Neural cell (in vitro differentiated cells): Measurements from ENCODE around the gene ARHGEF2. TPM values are rescaled to one million over a fixed set of nuclear protein-coding genes. Genes with fewer than 3 reads are reported as not detected.

Source experiments
- H2AFZ ChIP-seq: fragments of 200-600, 300-800 bp; sonication (generic), shearing (Covaris generic); 2 replicates; pipeline ENCODE4 v1.6.0; 2014; ENCODE audit warnings: low read depth, mild to moderate bottlenecking, antibody characterized with exemption, low read length, moderate library complexity
- H3F3A ChIP-seq: fragments of 200-600 bp; shearing (Covaris generic); 2 replicates; pipeline ENCODE4 v1.6.1; 2016; ENCODE audit warnings: mild to moderate bottlenecking, moderate library complexity, mixed read lengths, antibody characterized with exemption, low read length; ENCODE audit not compliant: insufficient read depth, poor library complexity, severe bottlenecking
- H3K27ac ChIP-seq: fragments of 200-600, 300-800 bp; sonication (generic), shearing (Covaris generic); 2 replicates; pipeline ENCODE4 v1.5.1; 2014; ENCODE audit warnings: mild to moderate bottlenecking, low read length, moderate library complexity
- H3K27me3 ChIP-seq: fragments of 300-800, 200-600 bp; sonication (generic), shearing (Covaris generic); 2 replicates; pipeline ENCODE4 v1.6.0; 2014; ENCODE audit warnings: mild to moderate bottlenecking, low read depth, low read length, moderate library complexity; ENCODE audit not compliant: insufficient read depth
- H3K36me3 ChIP-seq: fragments of 300-800, 200-600 bp; sonication (generic), shearing (Covaris generic); 2 replicates; pipeline ENCODE4 v1.5.1; 2014; ENCODE audit warnings: mild to moderate bottlenecking, antibody characterized with exemption, low read length, moderate library complexity; ENCODE audit not compliant: insufficient read depth
- H3K4me2 ChIP-seq: fragments of 300-800, 200-600 bp; sonication (generic), shearing (Covaris generic); 2 replicates; pipeline ENCODE4 v1.6.0; 2014; ENCODE audit warnings: mild to moderate bottlenecking, low read length
- H3K4me3 ChIP-seq: fragments of 300-800, 200-600 bp; sonication (generic), shearing (Covaris generic); 2 replicates; pipeline ENCODE4 v1.5.1; 2014; ENCODE audit warnings: mild to moderate bottlenecking, low read length, moderate library complexity
- H3K79me2 ChIP-seq: fragments of 200-600 bp; shearing (Covaris generic); replicated peaks from 2 replicates; pipeline ENCODE4 v1.6.0; 2014; ENCODE audit warnings: mild to moderate bottlenecking, low read length, moderate library complexity; ENCODE audit not compliant: insufficient read depth
- H3K9ac ChIP-seq: fragments of 300-800, 200-600 bp; sonication (generic), shearing (Covaris generic); 2 replicates; pipeline ENCODE4 v1.6.1; 2016; ENCODE audit warnings: mild to moderate bottlenecking, low read length, mixed read lengths
- H3K9me2 ChIP-seq: fragments of 200-600 bp; shearing (Covaris generic); 2 replicates; pipeline ENCODE4 v1.6.1; 2016; ENCODE audit warnings: mild to moderate bottlenecking, low read length, mixed read lengths; ENCODE audit not compliant: insufficient read depth
- H3K9me3 ChIP-seq: fragments of 200-600, 300-800 bp; sonication (generic), shearing (Covaris generic); 2 replicates; pipeline ENCODE4 v1.6.1; 2016; ENCODE audit warnings: mild to moderate bottlenecking, mixed run types, low read length, moderate library complexity, mixed read lengths
- H4K20me1 ChIP-seq: fragments of 200-600 bp; shearing (Covaris generic); 2 replicates; pipeline ENCODE4 v1.6.1; 2016; ENCODE audit warnings: mild to moderate bottlenecking, mixed run types; ENCODE audit not compliant: insufficient read depth
- CTCF ChIP-seq: fragments of 450-650 bp; IDR thresholded peaks from 2 replicates; pipeline ENCODE4 v1.5.1; 2014; ENCODE audit warnings: antibody characterized with exemption, mild to moderate bottlenecking, moderate library complexity; ENCODE audit not compliant: poor library complexity, severe bottlenecking
- EP300 ChIP-seq: fragments of 450-650 bp; conservative IDR thresholded peaks from 2 replicates; pipeline ENCODE4 v1.6.1; 2014; ENCODE audit warnings: antibody characterized with exemption, mild to moderate bottlenecking, moderate library complexity; ENCODE audit not compliant: poor library complexity, severe bottlenecking
- EZH2 ChIP-seq: fragments of 200-600, 300-800 bp; shearing (Covaris generic), sonication (generic); IDR thresholded peaks from 2 replicates; pipeline ENCODE4 v1.6.1; 2014; ENCODE audit warnings: antibody characterized with exemption, low read length, borderline replicate concordance, mild to moderate bottlenecking; ENCODE audit not compliant: insufficient read depth, poor library complexity, severe bottlenecking
- MXI1 ChIP-seq: fragments of 450-650 bp; conservative IDR thresholded peaks from 2 replicates; pipeline ENCODE4 v1.6.1; 2014; ENCODE audit warnings: antibody characterized with exemption, mild to moderate bottlenecking; ENCODE audit not compliant: poor library complexity, severe bottlenecking
- POLR2AphosphoS5 ChIP-seq: IDR thresholded peaks from 2 replicates; pipeline ENCODE4 v1.6.1; 2012
- RAD21 ChIP-seq: fragments of 450-650 bp; conservative IDR thresholded peaks from 2 replicates; pipeline ENCODE4 v1.6.1; 2014; ENCODE audit warnings: antibody characterized with exemption, mild to moderate bottlenecking, moderate library complexity
- REST ChIP-seq: IDR thresholded peaks from 2 replicates; pipeline ENCODE4 v1.6.1; 2012; ENCODE audit warnings: borderline replicate concordance
- SMC3 ChIP-seq: fragments of 450-650 bp; conservative IDR thresholded peaks from 2 replicates; pipeline ENCODE4 v1.6.1; 2014; ENCODE audit warnings: antibody characterized with exemption, mild to moderate bottlenecking, moderate library complexity; ENCODE audit not compliant: poor library complexity
- TAF1 ChIP-seq: IDR thresholded peaks from 2 replicates; pipeline ENCODE4 v1.6.1; 2012; ENCODE audit warnings: low read depth
- polyA plus RNA-seq: library from polyadenylated mRNA; depleted of rRNA; stranded (reverse); fragments of >200 nt; gene quantifications from 2 replicates; pipeline ENCODE4 v1.2.3, GENCODE V29; 2014

ARHGEF2 gene
- polyA plus RNA-seq, 1 donor from 2014 or later, result 45.1 TPM

- H3K27me3 ChIP-seq, result no peaks in the 10 kb centered on the region
- no peaks in the 10 kb centered on the region for H3F3A ChIP-seq
- no peaks in the 10 kb centered on the region for H4K20me1 ChIP-seq
- H3K27ac ChIP-seq, result no peak overlapping the region
- no peaks in the 10 kb centered on the region for H3K9me3 ChIP-seq
- peaks cover 5% of the 10 kb centered on the region for H3K79me2 ChIP-seq
- no peaks in the 10 kb centered on the region for H3K9me2 ChIP-seq
- TF ChIP-seq MXI1, result no peak
- TF ChIP-seq POLR2AphosphoS5, result no peak
- TF ChIP-seq TAF1, result no peak
- no peak for TF ChIP-seq CTCF
- TF ChIP-seq SMC3, result no peak
- TF ChIP-seq RAD21, result no peak
- no peak for TF ChIP-seq REST
- TF ChIP-seq EZH2, result no peak
- TF ChIP-seq EP300, result no peak
- peaks cover 10% of the 10 kb centered on the region for H3K36me3 ChIP-seq
- no peak overlapping the region for H3K4me3 ChIP-seq
- H3K9ac ChIP-seq, result no peak overlapping the region
- H2AFZ ChIP-seq, result no peak overlapping the region
- H3K4me2 ChIP-seq, result no peak overlapping the region
These were observed 14.2 kb downstream of the ARHGEF2 start for GRCh38 chr1:155964193-155964592.

- H3K4me2 ChIP-seq, result no peak overlapping the region
- no peak overlapping the region for H3K4me3 ChIP-seq
- peaks cover 4% of the 10 kb centered on the region for H3K36me3 ChIP-seq
- H3K9me3 ChIP-seq, result no peaks in the 10 kb centered on the region
- H3K9ac ChIP-seq, result no peak overlapping the region
- H4K20me1 ChIP-seq, result no peaks in the 10 kb centered on the region
- H3K27ac ChIP-seq, result no peak overlapping the region
- H3K9me2 ChIP-seq, result no peaks in the 10 kb centered on the region
- no peaks in the 10 kb centered on the region for H3F3A ChIP-seq
- no peak for TF ChIP-seq EZH2
- no peak for TF ChIP-seq TAF1
- no peak for TF ChIP-seq EP300
- H3K27me3 ChIP-seq, result no peaks in the 10 kb centered on the region
- H2AFZ ChIP-seq, result no peak overlapping the region
- H3K79me2 ChIP-seq, result peaks cover under 1% of the 10 kb centered on the region
These were observed 15.6 kb downstream of the ARHGEF2 start for GRCh38 chr1:155962599-155963211.
